NCI-H69 (cell line): ENCODE measurements around the gene WNT10A.
"Not testable (repeated sequence)": the region's sequence is repeated elsewhere in the genome, so short reads cannot be mapped to it uniquely, and the experiment has no call there.

Experiments
- DNase-seq: peaks from one replicate; lab custom pipeline; 2025; lab: John Stamatoyannopoulos, UW

WNT10A gene

GRCh38 chr2:218931751-218932150, 51.1 kb downstream of the WNT10A start:
- not testable (repeated sequence) for DNase-seq
